Fibroblast of upper back skin (primary cell): ENCODE measurements around the gene EFNB2.
A peak's percentile ranks its signal among the peaks of the same experiment; 100 is the strongest.

Experiments used
- DNase-seq: peaks from one replicate; pipeline ENCODE4 v3.0.0-alpha.2; 2013

Gene EFNB2

DNA sequence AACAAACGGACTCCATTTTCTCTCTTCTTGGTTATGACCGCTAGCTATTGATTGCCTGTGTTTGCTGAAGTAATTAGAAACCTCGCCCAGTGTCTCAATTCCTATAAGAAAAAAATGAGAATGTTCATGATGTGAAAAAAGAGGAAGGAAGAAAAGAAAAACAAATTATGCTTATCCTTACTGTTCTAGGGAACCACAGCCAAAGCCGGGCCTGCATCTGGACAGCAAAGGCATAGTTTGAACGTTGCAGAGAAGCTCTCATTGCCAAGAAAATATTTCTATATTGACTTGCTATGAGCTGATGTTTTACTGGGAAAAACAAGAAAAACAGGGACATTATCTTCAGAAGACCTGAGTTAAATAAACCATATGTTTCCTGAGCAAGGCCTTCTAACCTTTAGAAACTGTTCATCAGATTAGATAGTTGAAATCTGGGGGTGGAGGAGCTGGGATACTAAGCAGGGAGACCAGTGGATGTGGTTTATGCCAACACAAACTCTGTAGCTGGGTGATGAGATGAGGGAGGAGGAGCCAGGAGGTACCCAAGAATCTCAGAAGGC is 55.0 kb downstream of the EFNB2 start:
- DNase-seq = no peak

DNA sequence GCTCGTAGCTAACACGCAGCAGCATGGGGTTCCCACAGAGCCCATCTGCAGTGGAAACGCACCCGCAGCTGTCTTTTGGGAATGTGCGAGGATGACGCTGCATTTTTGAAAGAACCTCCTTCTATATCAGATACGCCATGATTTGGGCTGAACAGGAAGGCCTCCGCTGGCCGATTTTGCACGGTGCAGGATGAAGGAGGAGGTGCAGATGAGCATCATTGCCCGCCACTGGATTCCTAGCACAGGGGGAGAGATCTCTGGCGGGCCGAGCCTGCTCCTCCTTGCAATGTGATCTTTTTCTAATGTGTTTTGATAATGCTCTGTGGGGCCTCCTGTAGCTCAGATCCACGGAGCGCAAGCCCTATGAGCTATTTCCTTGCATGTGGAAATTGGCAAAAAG is 55.5 kb downstream of the EFNB2 start:
- no peak for DNase-seq

DNA sequence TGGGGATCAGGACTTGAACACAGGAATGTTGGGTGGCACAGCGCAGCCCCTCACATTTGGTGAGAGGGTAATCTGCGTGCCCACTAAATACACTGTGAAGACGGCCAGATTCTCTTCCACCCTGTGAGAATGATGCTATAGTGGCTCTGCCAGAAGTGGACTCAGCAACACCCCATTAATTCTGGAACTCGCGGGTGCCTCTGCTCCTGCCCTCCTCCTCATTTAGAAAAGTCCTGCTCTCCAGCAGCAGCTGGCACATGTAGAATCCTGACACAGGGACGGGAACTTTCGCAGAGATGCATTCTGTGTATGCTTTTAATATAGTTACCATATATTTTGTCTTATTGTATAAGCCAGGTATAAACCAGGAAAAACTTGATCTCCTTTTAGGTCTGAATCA is 57.3 kb downstream of the EFNB2 start:
- no peak for DNase-seq

DNA sequence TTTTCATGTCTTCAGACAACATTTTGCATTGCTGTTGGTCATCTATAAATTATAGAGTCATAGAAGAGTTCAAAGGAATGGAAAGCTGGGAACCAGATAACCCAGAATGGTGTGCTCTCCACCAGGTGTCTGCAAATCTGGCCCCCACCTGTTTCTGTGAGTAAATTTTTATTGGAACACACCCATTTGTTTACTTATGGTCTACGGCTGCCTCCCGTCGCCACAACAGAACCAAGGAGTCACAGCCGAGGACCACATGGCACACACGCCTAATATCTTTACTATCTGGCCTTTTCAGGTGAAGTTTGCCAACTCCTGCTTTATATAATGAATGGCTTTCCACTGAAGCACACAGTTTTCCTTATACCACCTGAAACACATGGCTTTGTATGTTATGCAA is 58.2 kb downstream of the EFNB2 start:
- no peak for DNase-seq

DNA sequence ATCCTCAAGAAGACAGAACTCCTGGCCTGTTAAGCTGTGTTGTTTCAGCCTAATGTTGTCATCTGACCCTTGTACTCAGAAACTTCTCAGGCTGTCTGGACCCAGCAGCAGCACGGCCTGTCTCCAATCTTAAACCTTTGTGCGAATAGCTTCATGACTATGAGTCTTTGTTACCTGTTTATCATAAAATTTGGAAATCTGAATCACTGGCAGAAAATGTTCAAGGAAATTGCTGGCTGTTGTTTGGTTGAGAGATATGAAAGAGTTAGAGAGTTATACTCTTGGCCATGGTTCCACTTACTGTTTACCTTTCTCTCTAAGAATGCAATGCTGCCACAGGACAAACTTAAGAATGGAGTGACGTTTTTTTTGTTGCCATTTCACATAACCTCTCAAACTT is 59.6 kb downstream of the EFNB2 start:
- no peak for DNase-seq

DNA sequence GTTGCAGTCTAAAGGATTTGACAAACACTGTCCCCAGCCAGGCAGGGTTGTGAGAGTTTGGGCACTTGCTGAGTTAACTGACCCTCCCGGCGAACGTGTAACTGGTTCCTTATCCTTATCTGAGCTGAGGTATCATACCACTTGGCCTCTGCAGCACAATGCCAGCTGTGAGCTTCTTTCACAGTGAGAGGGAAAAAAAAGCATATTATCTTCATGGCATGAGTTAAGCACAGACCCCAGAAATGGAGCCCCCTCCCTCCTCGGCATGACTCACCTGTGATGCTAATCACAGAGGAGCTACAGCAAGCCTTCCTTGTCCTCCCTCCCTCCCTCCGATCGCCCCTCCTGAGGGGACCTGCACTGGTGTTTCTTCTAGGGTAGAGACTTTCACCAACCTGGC is 60.5 kb downstream of the EFNB2 start:
- no peak for DNase-seq

DNA sequence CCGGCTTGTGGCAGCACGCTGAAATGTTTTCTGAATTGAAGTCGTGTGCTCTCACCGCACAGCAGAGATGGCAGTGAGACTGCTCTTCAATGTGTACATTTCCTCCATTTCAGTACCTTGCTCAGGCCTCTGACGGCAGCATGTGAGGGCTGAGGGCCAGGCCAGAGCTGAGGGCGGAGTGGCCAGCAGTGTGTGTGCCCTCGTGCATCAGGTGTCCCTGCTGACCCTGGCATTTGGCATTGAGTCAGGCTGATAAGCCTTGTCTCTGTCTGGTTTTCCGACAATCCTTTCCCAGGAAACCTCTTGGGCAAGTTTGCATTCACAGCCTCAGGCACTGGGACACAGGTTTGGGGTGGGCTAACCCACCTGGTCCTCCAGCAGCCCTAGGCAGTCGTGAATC is 62.3 kb downstream of the EFNB2 start:
- no peak for DNase-seq

DNA sequence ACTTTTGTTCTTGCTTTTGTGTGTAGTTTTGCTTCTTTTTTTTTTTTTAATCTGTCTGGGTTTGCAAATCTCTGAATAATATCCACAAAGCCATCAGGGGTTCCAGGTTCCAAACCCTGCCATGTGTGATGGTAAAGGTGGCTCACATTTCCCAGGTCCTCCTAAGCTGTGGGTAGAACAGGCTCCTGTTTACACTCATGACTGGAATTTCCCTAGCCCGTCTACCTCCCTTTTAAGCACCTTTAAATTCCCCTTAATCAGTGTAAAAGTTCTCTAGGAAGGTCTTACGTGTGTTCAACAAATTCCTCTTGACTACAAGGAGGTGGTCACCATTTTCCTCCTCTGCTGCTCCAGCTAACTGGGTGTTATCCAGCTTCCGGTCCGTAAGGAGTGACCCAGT is 62.8 kb downstream of the EFNB2 start:
- DNase-seq = no peak

DNA sequence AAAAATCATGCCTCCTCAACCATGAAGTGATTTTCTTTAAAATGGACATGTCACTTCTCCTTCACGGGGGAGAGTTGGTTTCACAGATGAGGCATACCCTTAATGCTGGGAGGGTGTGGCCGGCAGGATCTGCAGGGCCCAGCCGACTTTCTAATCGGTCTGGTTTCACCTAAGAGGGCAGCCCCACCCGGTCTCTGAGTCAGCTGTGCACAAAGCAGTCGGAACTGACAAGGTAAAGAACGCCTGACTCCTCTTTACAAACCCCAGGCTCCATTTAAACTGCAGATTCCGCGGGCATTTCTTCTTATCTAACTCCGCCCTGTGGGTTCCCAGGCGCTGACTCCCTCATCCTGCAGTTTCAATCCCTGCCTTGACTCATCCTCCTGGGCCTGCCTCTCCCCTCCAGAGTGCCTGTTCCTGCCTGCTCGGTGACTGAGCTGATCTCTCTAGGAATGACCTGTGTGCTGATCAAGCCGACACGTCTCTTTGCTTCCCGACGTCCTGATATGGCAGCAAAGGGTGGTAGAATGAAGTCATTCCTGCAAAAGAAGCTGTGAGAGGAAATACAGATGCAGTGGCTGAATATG is 63.4 kb downstream of the EFNB2 start:
- peak; percentile 84 for DNase-seq

DNA sequence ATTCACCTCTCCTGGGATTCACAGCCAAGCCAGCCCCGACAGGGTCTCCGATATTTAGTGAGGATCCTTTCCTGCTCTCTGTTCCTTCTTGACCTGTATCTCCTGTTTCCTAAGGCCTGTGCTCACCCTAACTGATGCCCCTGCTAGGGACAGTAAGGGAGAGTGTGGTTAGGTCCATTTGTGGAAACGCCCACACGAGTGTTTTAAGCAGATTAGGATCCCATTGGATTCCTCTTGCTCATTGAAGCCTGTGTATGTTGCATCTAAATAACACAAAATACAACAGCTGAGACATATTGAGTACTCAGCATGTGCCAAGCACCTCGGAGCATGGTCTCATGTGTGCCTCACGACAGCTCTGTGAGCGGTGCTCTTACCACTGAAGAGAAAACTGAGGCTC is 64.9 kb downstream of the EFNB2 start:
- DNase-seq = no peak

DNA sequence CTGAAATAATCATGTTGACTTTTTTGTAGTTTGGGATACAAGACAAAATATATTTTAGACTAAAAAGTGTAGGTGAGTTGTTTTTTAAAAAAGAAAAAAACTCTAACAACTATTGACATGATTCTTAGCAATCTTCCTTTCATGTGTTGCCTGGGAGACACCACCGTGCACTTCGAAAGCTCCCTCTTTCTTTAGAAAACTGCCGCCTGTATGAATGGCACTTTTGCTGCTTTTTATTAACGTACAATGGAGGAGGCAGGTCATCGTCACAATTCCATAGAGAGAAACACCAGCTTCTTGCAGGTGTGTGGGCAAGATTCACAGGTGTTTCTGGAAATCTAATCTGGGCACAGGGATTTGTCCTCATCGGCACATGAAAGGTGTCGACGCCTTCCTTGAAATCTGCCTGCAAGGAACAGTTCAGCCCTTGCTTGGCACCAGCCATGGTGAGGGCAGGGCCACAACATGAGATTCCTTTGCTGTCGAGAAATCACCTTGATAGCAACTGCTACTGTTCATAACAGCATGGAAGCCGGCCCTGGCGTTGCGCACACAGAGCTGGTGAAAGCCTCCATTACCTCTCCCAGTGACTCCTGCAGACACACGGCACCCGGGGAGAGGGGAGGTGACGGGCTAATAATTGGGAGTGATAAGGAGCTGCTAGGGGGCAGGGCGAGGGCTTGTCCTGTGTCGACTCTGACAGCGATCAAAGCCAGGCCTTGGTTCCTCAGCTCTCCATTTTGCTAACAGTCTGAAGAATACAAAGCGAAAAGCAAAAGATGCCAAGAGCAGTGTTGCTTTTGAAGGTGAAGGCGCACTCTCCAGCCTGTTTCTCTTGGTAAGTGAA is 66.5 kb downstream of the EFNB2 start:
- DNase-seq = no peak

DNA sequence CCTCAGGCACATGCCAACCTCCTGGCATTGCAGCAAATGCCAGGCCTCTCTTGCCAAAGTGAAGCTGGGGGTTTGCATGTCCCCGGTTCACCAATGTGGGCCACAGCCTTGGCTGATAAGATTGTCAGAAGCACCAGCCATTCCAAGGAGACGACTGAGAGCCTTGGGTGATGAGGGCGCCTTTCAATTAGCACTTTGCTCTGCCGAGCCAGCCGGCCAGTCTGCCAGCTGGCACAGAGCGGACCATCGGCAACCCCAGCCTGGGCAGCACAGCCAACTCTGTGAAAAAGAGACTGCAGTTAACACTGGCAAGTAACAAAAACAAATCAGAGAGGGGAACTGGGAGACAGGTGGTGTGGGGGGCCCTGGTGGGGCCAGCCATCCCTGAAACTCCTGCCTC is 67.3 kb downstream of the EFNB2 start:
- no peak for DNase-seq

DNA sequence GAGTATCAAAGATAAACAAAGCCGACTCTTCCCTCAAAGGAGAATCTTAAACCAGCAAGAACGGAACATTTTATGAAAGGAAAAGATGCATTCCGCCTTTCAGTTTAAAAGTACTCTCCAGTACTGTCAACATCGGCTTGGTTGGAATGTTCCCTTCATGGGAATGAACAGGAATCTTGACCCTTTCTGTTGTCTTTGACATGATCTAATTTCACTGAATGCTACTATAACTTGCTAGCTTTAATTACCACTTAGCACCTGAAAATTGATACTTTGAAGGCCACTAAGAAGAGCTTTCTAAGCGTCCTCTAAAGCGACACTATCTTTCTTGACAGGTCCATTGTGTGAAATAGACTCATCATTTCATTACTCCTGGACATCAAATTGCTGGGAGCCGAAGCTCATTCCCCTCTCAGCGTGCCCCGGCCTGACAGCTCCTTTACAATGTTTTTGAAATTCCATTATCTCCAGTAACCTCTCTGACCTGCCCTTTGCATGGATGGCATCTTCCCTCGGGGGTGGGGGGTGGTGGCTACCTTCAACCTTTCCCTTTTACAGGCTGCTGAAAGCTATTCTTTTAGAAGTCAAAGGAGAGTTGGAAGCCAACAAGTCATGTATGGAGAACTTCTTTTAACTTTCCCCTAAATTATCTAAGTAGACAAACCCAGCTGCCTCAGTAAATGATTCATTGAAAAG is 67.9 kb downstream of the EFNB2 start:
- no peak for DNase-seq

DNA sequence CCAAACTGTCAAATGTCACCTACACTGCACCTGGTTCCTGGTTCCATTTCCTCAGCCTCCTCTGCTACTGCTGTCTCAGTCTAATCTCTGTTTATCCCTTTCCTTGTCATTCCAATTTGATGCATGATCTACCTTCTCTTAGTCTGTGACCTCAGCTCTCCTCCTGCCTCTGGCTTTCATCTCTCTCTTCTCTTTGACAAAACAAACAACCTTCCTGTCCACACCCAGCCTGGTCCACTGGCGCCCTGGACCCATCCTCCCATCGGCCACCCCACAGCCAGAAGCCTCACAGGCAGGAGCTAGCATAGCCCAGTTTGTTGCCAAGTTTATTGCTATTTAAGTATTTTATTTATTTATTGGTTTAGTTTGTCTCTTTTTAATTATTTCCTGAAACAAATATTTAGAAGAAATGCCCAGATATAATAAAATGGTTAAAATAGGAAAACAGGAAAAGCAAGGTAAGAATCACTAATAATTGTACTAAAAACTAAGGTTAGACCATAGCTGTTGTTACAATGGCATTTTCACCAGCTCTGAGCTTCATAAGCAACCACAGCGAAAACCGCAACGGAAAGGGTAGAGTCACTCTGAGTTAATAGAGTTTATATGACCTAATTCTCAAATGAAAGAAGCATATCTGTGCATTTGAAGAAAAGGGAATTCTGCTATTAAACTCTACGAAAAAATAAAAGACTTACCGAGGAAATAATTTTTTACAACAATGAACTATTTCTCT is 68.6 kb downstream of the EFNB2 start:
- no peak for DNase-seq

DNA sequence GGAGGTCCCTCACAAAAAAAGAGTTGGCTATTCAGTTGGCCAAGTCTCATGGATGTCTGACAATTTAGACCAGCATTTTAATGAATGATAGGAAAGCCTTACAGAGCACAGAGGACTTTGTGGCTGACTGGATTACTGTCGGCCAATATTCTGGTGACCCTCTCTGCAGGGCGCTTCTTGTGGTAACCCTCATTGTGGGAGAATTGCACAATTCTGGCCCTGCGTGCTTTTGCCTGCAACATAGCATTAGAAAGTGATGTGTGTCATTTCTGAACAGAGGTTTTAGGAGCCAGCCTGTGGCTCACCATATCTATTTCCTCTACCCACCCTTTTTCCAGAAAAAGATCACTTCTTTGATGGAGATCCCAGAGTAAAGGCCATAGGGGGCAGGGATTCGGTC is 71.4 kb downstream of the EFNB2 start:
- DNase-seq = peak; percentile 60

DNA sequence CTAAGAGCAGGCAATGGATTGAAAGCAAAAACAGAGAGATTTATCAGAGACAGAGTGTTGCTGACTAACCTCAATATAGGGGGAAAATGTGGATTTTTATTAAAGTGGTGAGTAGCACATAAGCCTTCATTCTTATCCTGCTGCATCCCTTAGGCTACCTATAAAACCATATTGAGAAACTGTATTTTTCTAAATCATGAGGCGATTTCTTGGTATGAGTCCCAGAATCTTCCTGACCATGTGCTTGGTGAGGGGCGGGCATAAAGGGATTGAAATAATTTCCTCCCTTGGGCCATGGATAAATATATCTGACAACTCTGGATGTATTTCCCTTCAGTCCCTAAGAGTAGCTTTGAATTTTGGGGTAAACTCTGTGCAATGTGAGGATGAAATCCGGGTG is 72.8 kb downstream of the EFNB2 start:
- DNase-seq = no peak

DNA sequence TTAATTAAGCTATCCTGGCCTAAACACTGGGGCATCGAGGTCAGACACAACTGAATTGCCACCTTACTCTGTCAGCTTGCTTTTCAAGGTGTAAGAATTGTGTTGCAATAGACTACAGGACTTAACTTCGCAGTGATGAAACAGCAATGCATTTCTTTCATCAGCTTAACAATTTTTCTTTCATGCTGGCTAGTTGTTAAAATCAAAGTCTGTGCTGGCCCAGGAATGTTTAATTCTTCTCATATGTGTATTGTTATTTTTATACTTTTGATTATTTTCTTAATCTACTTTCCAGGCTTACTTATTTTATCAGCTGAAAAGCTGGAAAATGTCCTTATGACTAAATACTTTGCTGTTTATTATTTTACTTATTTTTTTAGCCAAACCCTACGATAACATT is 79.7 kb downstream of the EFNB2 start:
- peak; percentile 8 for DNase-seq

DNA sequence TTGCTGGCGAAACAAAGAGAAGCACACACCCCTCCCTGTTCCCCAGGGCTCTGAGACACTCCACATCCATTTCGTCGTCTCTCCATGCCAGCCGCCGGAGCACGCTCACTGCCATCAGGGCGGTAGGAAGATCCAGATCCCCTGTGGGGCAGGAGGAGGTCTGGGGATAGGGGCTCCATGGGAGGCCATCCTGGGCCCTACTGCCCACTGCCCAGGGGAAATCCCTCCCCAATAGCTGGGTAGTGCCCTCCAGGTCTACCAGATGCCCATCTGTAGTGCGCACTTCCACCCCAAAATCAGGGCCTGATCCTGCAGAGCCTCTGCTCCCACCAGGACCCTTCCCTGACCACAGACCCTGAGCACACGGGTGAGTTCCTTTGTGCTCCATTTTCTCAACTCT is 80.3 kb downstream of the EFNB2 start:
- DNase-seq = no peak

DNA sequence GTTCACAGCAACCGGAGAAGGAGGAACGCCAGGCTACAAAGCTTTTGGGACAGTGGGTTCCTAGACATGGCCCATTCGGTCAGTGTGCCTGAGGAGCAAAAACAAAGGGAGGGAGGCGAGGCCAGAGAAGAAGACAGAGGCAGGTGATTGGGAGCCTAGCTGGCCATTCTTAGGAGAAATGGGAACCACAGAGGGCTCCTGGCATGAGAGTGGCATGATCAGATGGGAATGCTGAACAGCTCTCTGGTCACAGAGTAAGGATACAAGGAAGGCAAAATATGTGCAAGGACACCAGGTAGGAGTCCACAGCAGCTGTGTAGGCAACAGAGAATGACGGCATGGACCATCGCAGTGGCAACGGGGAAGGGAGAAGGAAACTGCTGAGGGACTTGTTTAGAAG is 82.4 kb downstream of the EFNB2 start:
- DNase-seq = no peak

DNA sequence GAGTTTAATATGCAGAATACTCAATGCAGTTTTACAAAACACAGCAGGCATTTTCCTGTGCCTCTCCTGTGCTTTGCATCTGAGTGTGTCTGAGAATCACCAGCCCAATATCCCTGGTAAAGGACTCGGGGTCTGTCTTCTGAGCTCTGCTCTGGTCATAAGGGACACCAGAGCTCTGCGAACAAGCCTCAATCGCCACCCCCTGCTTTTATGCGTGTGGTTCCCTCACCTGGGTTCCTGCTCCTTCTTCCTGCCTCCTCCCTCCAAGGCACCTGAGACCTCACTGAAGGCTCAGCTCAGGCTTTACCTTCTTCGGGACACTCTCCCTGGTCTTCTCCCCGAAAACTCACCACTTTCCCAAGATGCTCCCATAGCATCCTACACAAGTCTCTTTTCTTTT is 84.5 kb downstream of the EFNB2 start:
- DNase-seq = no peak

DNA sequence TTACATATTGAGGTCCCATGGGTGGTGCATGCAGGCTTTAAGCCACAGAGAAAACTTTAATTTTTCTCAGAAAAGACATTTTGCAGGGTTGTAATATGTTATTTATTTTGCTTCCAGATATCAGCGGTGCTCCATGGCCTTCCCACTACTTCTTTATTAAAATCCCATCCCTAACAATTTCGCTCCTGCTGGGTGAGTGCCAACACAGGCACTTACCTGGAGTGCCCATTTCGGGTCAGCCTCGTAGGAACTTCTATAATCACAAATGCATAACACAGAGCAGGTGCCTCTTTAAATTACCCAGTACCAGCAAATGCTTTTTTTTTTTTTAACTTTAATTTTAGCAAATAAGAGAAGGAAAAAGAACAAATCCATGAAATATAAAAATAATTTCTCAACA is 86.4 kb downstream of the EFNB2 start:
- no peak for DNase-seq

DNA sequence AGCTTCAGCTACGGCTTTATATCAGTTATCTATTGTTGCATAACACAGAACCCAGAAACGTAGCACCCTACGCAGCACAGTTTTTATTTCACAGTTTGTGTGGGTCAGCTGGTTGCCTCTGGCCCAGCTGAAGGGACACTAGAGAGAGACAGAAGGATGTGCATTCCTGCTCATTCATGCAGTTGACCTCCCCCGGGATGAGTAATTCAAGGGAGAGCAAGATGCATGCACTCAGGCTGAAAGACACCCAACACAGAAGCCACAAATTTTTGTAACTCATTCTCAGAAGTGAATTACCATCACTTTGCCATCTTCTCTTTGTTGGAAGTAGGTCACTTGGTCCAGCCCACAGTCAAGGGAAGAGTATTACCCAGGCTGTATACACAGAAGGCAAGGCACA is 89.5 kb downstream of the EFNB2 start:
- peak; percentile 66 for DNase-seq

DNA sequence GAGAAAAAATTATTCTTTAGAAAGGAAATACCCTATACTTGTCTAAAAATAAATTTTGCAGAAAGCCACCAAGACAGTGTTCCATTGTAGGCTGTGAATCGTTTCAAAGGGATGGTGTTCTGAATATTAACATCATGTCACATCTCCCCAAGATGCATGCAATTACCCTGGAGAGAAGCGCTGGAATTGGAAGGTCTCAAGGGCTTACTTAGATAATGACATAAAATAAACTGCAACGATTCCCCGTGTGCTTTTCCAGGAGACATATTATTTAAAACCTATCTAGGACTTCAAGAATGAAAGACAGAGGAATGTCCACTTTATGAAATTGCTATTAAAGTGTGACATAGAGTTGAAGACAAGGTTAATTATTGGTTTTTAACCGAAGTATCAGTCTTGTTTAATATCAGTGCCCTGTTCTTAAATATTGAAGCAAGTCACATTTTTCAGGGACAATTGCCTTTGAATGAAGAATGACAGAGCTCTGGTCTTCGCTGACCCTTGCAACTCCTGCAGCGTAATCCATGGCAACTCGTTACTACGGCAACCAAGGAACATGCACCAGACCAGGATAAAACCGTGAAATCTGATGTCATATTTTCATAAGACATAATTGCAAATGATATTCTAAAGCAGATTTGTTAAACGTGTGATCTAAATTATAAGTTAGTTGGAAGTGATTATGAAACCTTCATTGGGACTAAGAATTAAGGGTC is 91.7 kb downstream of the EFNB2 start:
- DNase-seq = no peak
